Panc1 (cell line): ENCODE results near the gene CDHR4. TPM values are rescaled to one million over a fixed set of nuclear protein-coding genes. Genes with fewer than 3 reads are reported as not detected.
"Not testable (repeated sequence)": the region's sequence is repeated elsewhere in the genome, so short reads cannot be mapped to it uniquely, and the experiment has no call there.

ENCODE experiments used
- ATAC-seq: fragments of 200-7000 bp; cut with Tn5 transposase; 2 replicates; pipeline ENCODE4 v1.9.1; 2020; ENCODE audit warnings: mild to moderate bottlenecking, moderate library complexity
- BruUV-seq: library from RNA; stranded (reverse); fragments of 400-500 nt; replicated peaks from 2 replicates; lab custom pipeline; 2021; lab: Mats Ljungman, UMichigan
- CTCF ChIA-PET: fragments of 300-600 bp; sonication (Branson Sonifier 250); formaldehyde crosslinking; loops from one replicate; lab custom pipeline; 2022; ENCODE audit warnings: antibody characterized with exemption; lab: Charles Lee
- POLR2A ChIA-PET: fragments of 300-600 bp; sonication (Branson Sonifier 250); formaldehyde crosslinking; loops from one replicate; lab custom pipeline; 2022; ENCODE audit warnings: antibody characterized with exemption; lab: Charles Lee
- DNase-seq: peaks from one replicate; pipeline ENCODE4 v3.0.0-alpha.2; 2010; ENCODE audit warnings: low read depth, low spot score
- H3K27ac ChIP-seq: 2 replicates; pipeline ENCODE4 v1.5.1; 2011; ENCODE audit warnings: mild to moderate bottlenecking, low read length, inconsistent platforms
- H3K27me3 ChIP-seq: fragments of 200-500 bp; sonication (Bioruptor generic); 2 replicates; pipeline ENCODE4 v1.6.0; 2014; ENCODE audit warnings: low read length, inconsistent platforms; ENCODE audit not compliant: control insufficient read depth, insufficient read depth
- H3K36me3 ChIP-seq: fragments of 200-500 bp; sonication (Bioruptor generic); 2 replicates; pipeline ENCODE4 v1.5.1; 2014; ENCODE audit warnings: inconsistent platforms, mild to moderate bottlenecking, low read length, moderate library complexity; ENCODE audit not compliant: control insufficient read depth, insufficient read depth
- H3K4me1 ChIP-seq: 2 replicates; pipeline ENCODE4 v1.5.1; 2011; ENCODE audit warnings: inconsistent platforms, mild to moderate bottlenecking, low read length, moderate library complexity; ENCODE audit not compliant: control insufficient read depth, insufficient read depth
- H3K4me3 ChIP-seq, 2 experiments: 2 replicates each; pipeline ENCODE4 v1.5.1; 2011 to 2012; ENCODE audit warnings: low read depth in 2 of 2, low read length in 2 of 2, mild to moderate bottlenecking in 2 of 2, inconsistent platforms in 1 of 2, moderate library complexity in 1 of 2
- H3K9me3 ChIP-seq: fragments of 200-500 bp; sonication (Bioruptor generic); 2 replicates; pipeline ENCODE4 v1.5.1; 2014; ENCODE audit warnings: low read depth, mild to moderate bottlenecking, inconsistent platforms, low read length, moderate library complexity; ENCODE audit not compliant: control insufficient read depth, insufficient read depth
- POLR2AphosphoS5 ChIP-seq: IDR thresholded peaks from 2 replicates; pipeline ENCODE4 v1.6.1; 2012; ENCODE audit warnings: mild to moderate bottlenecking, low read depth, low read length, moderate library complexity
- REST ChIP-seq, 2 experiments: IDR thresholded peaks; 2 replicates each; pipeline ENCODE4 v1.6.1; 2011 to 2012; ENCODE audit warnings: low read depth in 2 of 2, control low read depth in 1 of 2, low read length in 1 of 2, mild to moderate bottlenecking in 1 of 2, moderate library complexity in 1 of 2; ENCODE audit not compliant: insufficient read depth in 1 of 2
- SIN3A ChIP-seq: IDR thresholded peaks from 2 replicates; pipeline ENCODE4 v1.6.1; 2012; ENCODE audit warnings: low read depth, mild to moderate bottlenecking, low read length, moderate library complexity, borderline replicate concordance; ENCODE audit not compliant: insufficient read depth
- TCF7L2 ChIP-seq: IDR thresholded peaks from 2 replicates; pipeline ENCODE4 v1.6.1; 2011; ENCODE audit warnings: mild to moderate bottlenecking, low read depth, low read length, inconsistent platforms
- in situ Hi-C: cut with HindIII; loops from 2 replicates; pipeline ENCODE4 v1.10.0; 2016; ENCODE audit warnings: low sequenced_read_pairs, low pct_unique_long_range_greater_than_20kb
- intact Hi-C: fragments of 100-400 bp; cut with micrococcal nuclease; formaldehyde crosslinking; loops from one replicate; pipeline ENCODE4 v1.10.0; 2022; ENCODE audit not compliant: unreplicated experiment
- total RNA-seq: library from RNA; stranded (reverse); gene quantifications from one replicate; pipeline ENCODE4 v1.2.1, GENCODE V29; 2021; ENCODE audit not compliant: unreplicated experiment
- TF ChIP-seq, protein P1 (sequence below): fragments of 450-650 bp; IDR thresholded peaks from 2 replicates; pipeline ENCODE4 v1.5.1; 2017; ENCODE audit warnings: mild to moderate bottlenecking

Gene CDHR4
- total RNA-seq, 1 experiment from 2014 or later: not detected

DNA sequence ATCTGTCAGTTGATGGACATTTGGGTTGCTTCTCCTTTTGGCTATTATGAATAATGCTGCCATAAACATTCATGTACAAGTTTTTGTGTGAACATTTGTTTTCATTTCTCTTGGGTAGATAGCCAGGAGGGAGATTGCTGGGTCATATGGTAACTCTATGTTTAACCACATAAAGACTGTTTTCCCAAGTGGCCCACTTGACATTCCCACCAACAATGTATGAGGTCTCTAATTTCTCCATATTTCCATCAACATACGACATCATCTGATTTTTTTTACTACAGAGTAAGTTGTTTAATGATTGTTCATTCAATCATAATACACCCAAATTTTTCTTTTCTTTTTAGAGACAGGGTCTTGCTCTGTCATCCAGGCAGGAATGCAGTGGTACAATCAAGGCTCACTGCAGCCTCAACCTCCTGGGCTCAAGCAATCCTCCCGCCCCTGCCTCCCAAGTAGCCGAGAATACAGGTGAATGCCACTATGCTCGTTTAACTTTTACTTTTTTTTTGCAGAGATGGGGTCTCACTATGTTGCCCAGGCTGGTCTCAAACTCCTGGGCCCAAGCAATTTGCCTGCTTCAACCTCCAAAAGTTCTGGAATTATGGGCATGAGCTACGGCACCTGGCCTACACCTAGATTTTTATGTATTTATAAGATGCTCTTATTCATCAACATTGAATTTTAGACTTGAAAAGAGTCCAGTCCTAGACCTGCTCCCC lies 20.2 kb downstream of the CDHR4 start:
- TSS peak; percentile 51 for BruUV-seq
- H3K4me3 ChIP-seq: no peak overlapping the region
- intact Hi-C loops: no loop called here
- H3K27ac ChIP-seq: no peak overlapping the region
- no peaks in the 10 kb centered on the region for H3K36me3 ChIP-seq
- ATAC-seq: no peak
- TF ChIP-seq REST (IDR thresholded peaks at IDR 0.05; ENCODE audit: insufficient read depth in 1 of 2, low read depth in 2 of 2, low read length in 1 of 2): no peak
- TF ChIP-seq, protein P1, sequence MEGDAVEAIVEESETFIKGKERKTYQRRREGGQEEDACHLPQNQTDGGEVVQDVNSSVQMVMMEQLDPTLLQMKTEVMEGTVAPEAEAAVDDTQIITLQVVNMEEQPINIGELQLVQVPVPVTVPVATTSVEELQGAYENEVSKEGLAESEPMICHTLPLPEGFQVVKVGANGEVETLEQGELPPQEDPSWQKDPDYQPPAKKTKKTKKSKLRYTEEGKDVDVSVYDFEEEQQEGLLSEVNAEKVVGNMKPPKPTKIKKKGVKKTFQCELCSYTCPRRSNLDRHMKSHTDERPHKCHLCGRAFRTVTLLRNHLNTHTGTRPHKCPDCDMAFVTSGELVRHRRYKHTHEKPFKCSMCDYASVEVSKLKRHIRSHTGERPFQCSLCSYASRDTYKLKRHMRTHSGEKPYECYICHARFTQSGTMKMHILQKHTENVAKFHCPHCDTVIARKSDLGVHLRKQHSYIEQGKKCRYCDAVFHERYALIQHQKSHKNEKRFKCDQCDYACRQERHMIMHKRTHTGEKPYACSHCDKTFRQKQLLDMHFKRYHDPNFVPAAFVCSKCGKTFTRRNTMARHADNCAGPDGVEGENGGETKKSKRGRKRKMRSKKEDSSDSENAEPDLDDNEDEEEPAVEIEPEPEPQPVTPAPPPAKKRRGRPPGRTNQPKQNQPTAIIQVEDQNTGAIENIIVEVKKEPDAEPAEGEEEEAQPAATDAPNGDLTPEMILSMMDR: no peak
- TF ChIP-seq POLR2AphosphoS5: no peak
- TF ChIP-seq TCF7L2: no peak
- no peak for TF ChIP-seq SIN3A
- ChIA-PET CTCF (no interaction called here), POLR2A (interaction anchor here (0.6 to 0.7 kb wide), 2 partner anchors 22 to 233 kb away, joined by 4 to 9 read pairs; no protein-coding TSS in a partner anchor)
- in situ Hi-C loops: no loop called here
- no peaks in the 10 kb centered on the region for H3K4me1 ChIP-seq
- H3K9me3 ChIP-seq: no peaks in the 10 kb centered on the region
- no peaks in the 10 kb centered on the region for H3K27me3 ChIP-seq
- no peak for DNase-seq

DNA sequence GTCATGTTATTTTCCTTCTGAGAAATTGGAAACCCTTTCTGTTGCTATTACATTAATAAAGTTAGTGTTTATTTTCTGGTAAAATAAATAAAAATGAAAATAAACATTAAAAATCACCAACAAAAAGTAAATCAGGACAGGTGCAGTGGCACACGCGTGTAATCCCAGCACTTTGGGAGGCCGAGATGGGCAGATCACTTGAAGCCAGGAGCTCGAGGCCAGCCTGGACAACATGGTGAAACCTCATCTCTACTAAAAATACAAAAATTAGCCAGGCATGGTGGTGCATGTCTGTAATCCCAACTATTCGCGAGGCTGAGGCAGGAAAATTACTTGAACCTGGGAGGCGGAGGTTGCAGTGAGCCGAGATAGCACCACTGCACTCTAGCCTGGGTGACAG lies 23.6 kb downstream of the CDHR4 start:
- in situ Hi-C loops, POLR2A ChIA-PET, H3K4me3 ChIP-seq, H3K27ac ChIP-seq, H3K27me3 ChIP-seq, H3K9me3 ChIP-seq, H3K36me3 ChIP-seq, ATAC-seq, CTCF ChIA-PET, BruUV-seq, intact Hi-C loops, H3K4me1 ChIP-seq, DNase-seq: not testable (repeated sequence)

GRCh38 chr3:49775538-49775937 lies 24.1 kb downstream of the CDHR4 start:
- Histone ChIP-seq H3K36me3 (no peaks in the 10 kb centered on the region), H3K4me1 (no peaks in the 10 kb centered on the region; the same call in 1 of the 2 replicates), H3K27ac (no peak overlapping the region), H3K4me3 (no peak overlapping the region), H3K9me3 (no peaks in the 10 kb centered on the region), H3K27me3 (no peaks in the 10 kb centered on the region)
- ChIA-PET POLR2A (interaction anchor here (0.6 kb wide), 1 partner anchor 11 kb away, joined by 8 read pairs; no protein-coding TSS in a partner anchor), CTCF (no interaction called here)
- in situ Hi-C loops (no loop called here), intact Hi-C loops (no loop called here)
- DNase-seq (no peak), ATAC-seq (no peak)
- TF ChIP-seq POLR2AphosphoS5: no peak
- no peak for TF ChIP-seq SIN3A
- no peak for TF ChIP-seq REST (IDR thresholded peaks at IDR 0.05; ENCODE audit: insufficient read depth in 1 of 2, low read depth in 2 of 2, low read length in 1 of 2)
- no TSS peak for BruUV-seq
